Germinal center (tissue), 1 donor: ENCODE data around the gene BTC.
"Not testable (repeated sequence)": the region's sequence is repeated elsewhere in the genome, so short reads cannot be mapped to it uniquely, and the experiment has no call there.

Source experiments
- DNase-seq: peaks from one replicate; pipeline ENCODE4 v3.0.0; 2012; ENCODE audit warnings: mixed read lengths, low spot score

Gene BTC

GRCh38 chr4:74794382-74795010 lies at the start of gene BTC:
TSS of gene BTC (minus strand) at chr4:74794523. CDS start at chr4:74794325, 198 bp downstream.
- DNase-seq = peak; percentile 24

GRCh38 chr4:74840936-74841509 lies 46.7 kb upstream of the BTC start:
- no peak for DNase-seq

- no peak for DNase-seq
Measured at GRCh38 chr4:74838746-74839370, 44.5 kb upstream of the BTC start.

- no peak for DNase-seq
Measured at GRCh38 chr4:74830928-74831327, 36.6 kb upstream of the BTC start.

- no peak for DNase-seq
Measured at GRCh38 chr4:74823194-74823593, 28.9 kb upstream of the BTC start.

GRCh38 chr4:74822603-74823002 lies 28.3 kb upstream of the BTC start:
- DNase-seq = no peak

GRCh38 chr4:74821541-74821940 lies 27.2 kb upstream of the BTC start:
- DNase-seq = no peak

- DNase-seq = no peak
Measured at GRCh38 chr4:74814052-74814451, 19.7 kb upstream of the BTC start.

GRCh38 chr4:74812056-74812455 lies 17.7 kb upstream of the BTC start:
- DNase-seq = not testable (repeated sequence)

- no peak for DNase-seq
Measured at GRCh38 chr4:74805601-74806000, 11.3 kb upstream of the BTC start.

GRCh38 chr4:74800310-74800709 lies 6.0 kb upstream of the BTC start:
- no peak for DNase-seq

- DNase-seq = no peak
Measured at GRCh38 chr4:74796631-74797030, 2.3 kb upstream of the BTC start.

- DNase-seq = peak; percentile 57
Measured at GRCh38 chr4:74793757-74794381, 454 bp downstream of the BTC start.

- no peak for DNase-seq
Measured at GRCh38 chr4:74790652-74791051, 3.7 kb downstream of the BTC start.

- DNase-seq = no peak
Measured at GRCh38 chr4:74789518-74789917, 4.8 kb downstream of the BTC start.

- DNase-seq = no peak
Measured at GRCh38 chr4:74777531-74777930, 16.8 kb downstream of the BTC start.

GRCh38 chr4:74772783-74773182 lies 21.5 kb downstream of the BTC start:
- no peak for DNase-seq

GRCh38 chr4:74772106-74772505 lies 22.2 kb downstream of the BTC start:
- DNase-seq = no peak

GRCh38 chr4:74770226-74770910 lies 24.0 kb downstream of the BTC start:
- no peak for DNase-seq

GRCh38 chr4:74768857-74769525 lies 25.3 kb downstream of the BTC start:
- no peak for DNase-seq

GRCh38 chr4:74764119-74764518 lies 30.2 kb downstream of the BTC start:
- DNase-seq = no peak

- no peak for DNase-seq
Measured at GRCh38 chr4:74758551-74759145, 35.7 kb downstream of the BTC start.
